HepG2 (cell line): ENCODE results near the gene ADCYAP1. TPM values are rescaled to one million over a fixed set of nuclear protein-coding genes. Genes with fewer than 3 reads are reported as not detected.

Experiments used
- ATAC-seq: fragments of 200-7000 bp; cut with Tn5 transposase; 3 replicates; pipeline ENCODE4 v1.9.1; 2020; ENCODE audit warnings: mild to moderate bottlenecking, moderate library complexity
- BruUV-seq: library from RNA; stranded (reverse); fragments of 400-500 nt; replicated peaks from 2 replicates; lab custom pipeline; 2021; lab: Mats Ljungman, UMichigan
- CTCF ChIA-PET: fragments of 300-600 bp; formaldehyde crosslinking; extraction: SDS; loops from one replicate; lab custom pipeline; 2021; ENCODE audit warnings: low total read pairs, inconsistent platforms, low intra/inter-chr PET ratio; lab: Yijun Ruan, JAX
- POLR2A ChIA-PET: fragments of 350-600 bp; sonication (Branson Sonifier 250); formaldehyde crosslinking; loops from one replicate; lab custom pipeline; 2020; ENCODE audit warnings: antibody characterized with exemption, inconsistent platforms; lab: Yijun Ruan, JAX
- DNase-seq: peaks from one replicate; pipeline ENCODE4 v3.0.0-alpha.2; 2015; ENCODE audit warnings: low spot score
- FAIRE-seq: peaks from 3 replicates; lab custom pipeline; 2011; peaks lifted over from hg19 to GRCh38; lab: Jason Lieb, UNC
- H2AFZ ChIP-seq: one replicate; pipeline ENCODE4 v1.6.1; 2011; ENCODE audit warnings: low read length, inconsistent platforms
- H3K27ac ChIP-seq: fragments of 300-600 bp; 3 replicates; pipeline ENCODE4 v1.8.0; 2011; ENCODE audit warnings: mixed run types, mild to moderate bottlenecking, mixed read lengths, low read length, inconsistent platforms; ENCODE audit not compliant: insufficient read depth; ENCODE audit errors: extremely low read length
- H3K27me3 ChIP-seq, 2 experiments: fragments of 200-600 bp in 1 of 2; 2 replicates in 1 of 2; 3 replicates in 1 of 2; pipeline versions ENCODE4 v1.6.0 to v1.8.0; 2011; ENCODE audit warnings: low read length in 2 of 2, mild to moderate bottlenecking in 2 of 2, moderate library complexity in 2 of 2, inconsistent platforms in 1 of 2; ENCODE audit not compliant: insufficient read depth in 2 of 2, control insufficient read depth in 1 of 2
- H3K36me3 ChIP-seq, 2 experiments: fragments of 200-600 bp in 1 of 2; replicated peaks in 1 of 2; 2 replicates in 1 of 2; 3 replicates in 1 of 2; pipeline versions ENCODE4 v1.5.1 to v1.8.0; 2011; ENCODE audit warnings: low read length in 2 of 2, inconsistent platforms in 1 of 2; ENCODE audit not compliant: insufficient read depth in 2 of 2, control insufficient read depth in 1 of 2
- H3K4me1 ChIP-seq: 2 replicates; pipeline ENCODE4 v1.5.1; 2012; ENCODE audit warnings: low read length, inconsistent platforms; ENCODE audit not compliant: insufficient read depth
- H3K4me2 ChIP-seq: 2 replicates; pipeline ENCODE4 v1.6.0; 2011; ENCODE audit warnings: low read depth, low read length, inconsistent platforms
- H3K4me3 ChIP-seq, 3 experiments: fragments of 200-600 bp in 1 of 3; sonication (generic), shearing (Covaris generic) in 1 of 3; replicated peaks in 1 of 3; 2 replicates each; pipeline ENCODE4 v1.5.1; 2011 to 2016; ENCODE audit warnings: low read length in 3 of 3, inconsistent platforms in 2 of 3, low read depth in 2 of 3, mild to moderate bottlenecking in 2 of 3, control low read depth in 1 of 3, mixed read lengths in 1 of 3; ENCODE audit not compliant: insufficient read depth in 1 of 3
- H3K79me2 ChIP-seq: one replicate; pipeline ENCODE4 v1.6.1; 2011; ENCODE audit warnings: low read length, inconsistent platforms; ENCODE audit not compliant: insufficient read depth
- H3K9ac ChIP-seq: 2 replicates; pipeline ENCODE4 v1.6.0; 2011; ENCODE audit warnings: mild to moderate bottlenecking, low read depth, low read length, inconsistent platforms; ENCODE audit not compliant: insufficient read depth
- H3K9me3 ChIP-seq: 2 replicates; pipeline ENCODE4 v1.5.1; 2012; ENCODE audit warnings: mild to moderate bottlenecking, low read length
- H4K20me1 ChIP-seq: 2 replicates; pipeline ENCODE4 v1.6.0; 2011; ENCODE audit warnings: inconsistent platforms, mild to moderate bottlenecking, low read length, moderate library complexity; ENCODE audit not compliant: insufficient read depth
- EZH2 ChIP-seq: conservative IDR thresholded peaks from 2 replicates; pipeline ENCODE4 v1.6.1; 2012; ENCODE audit warnings: mild to moderate bottlenecking, low read depth, low read length, moderate library complexity
- HOXA7 ChIP-seq: sonication (generic); formaldehyde crosslinking; IDR thresholded peaks from 2 replicates; pipeline ENCODE4 v1.8.1; 2022; ENCODE audit warnings: mild to moderate bottlenecking, missing genetic modification reagents, moderate library complexity
- MYNN ChIP-seq: sonication (generic); formaldehyde crosslinking; IDR thresholded peaks from 2 replicates; pipeline ENCODE4 v1.4.0; 2020; ENCODE audit warnings: mild to moderate bottlenecking, low read depth, missing genetic modification reagents
- PHF21A ChIP-seq: sonication (generic); formaldehyde crosslinking; IDR thresholded peaks from 2 replicates; pipeline ENCODE4 v1.5.0; 2020; ENCODE audit warnings: mild to moderate bottlenecking, missing genetic modification reagents
- SIX1 ChIP-seq: sonication (generic); formaldehyde crosslinking; IDR thresholded peaks from 2 replicates; pipeline ENCODE4 v1.4.0; 2020; ENCODE audit warnings: missing genetic modification reagents, borderline replicate concordance
- TCF7 ChIP-seq: sonication (generic); IDR thresholded peaks from 2 replicates; pipeline ENCODE4 v1.6.1; 2016; ENCODE audit warnings: antibody characterized with exemption, low read depth
- YEATS4 ChIP-seq: sonication (generic); formaldehyde crosslinking; IDR thresholded peaks from 2 replicates; pipeline ENCODE4 v1.4.0; 2020; ENCODE audit warnings: missing genetic modification reagents, borderline replicate concordance
- ZNF296 ChIP-seq: sonication (generic); formaldehyde crosslinking; conservative IDR thresholded peaks from 2 replicates; pipeline ENCODE4 v1.5.0; 2020; ENCODE audit warnings: mild to moderate bottlenecking, missing genetic modification reagents
- WGBS: methylation state at CpG from one replicate; pipeline ENCODE4 v1.1.6; 2017; ENCODE audit warnings: low lambda C conversion rate; 5-methylcytosine and 5-hydroxymethylcytosine counted together
- in situ Hi-C: cut with HindIII; loops from 2 replicates; pipeline ENCODE4 v1.10.0; 2017; ENCODE audit warnings: low pct_unique_long_range_greater_than_20kb; ENCODE audit not compliant: extremely low pct_ligation_motif_present
- intact Hi-C: fragments of 100-400 bp; cut with micrococcal nuclease; formaldehyde crosslinking; loops from one replicate; pipeline ENCODE4 v1.10.0; 2022; ENCODE audit not compliant: unreplicated experiment
- polyA plus RNA-seq, 8 experiments: library from polyadenylated mRNA; depleted of rRNA in 3 of 8; stranded (reverse) in 7 of 8; unstranded in 1 of 8; fragments of >200 nt; fragmentation: Illumina TruSeq in 4 of 8; extraction: Trizol in 4 of 8; gene quantifications; 2 replicates each; pipeline versions ENCODE4 v1.2.1 to v1.2.3, GENCODE V29; 2011 to 2016; ENCODE audit warnings: low read depth in 4 of 8, missing spikeins in 1 of 8, mixed read lengths in 1 of 8; ENCODE audit not compliant: insufficient read depth in 1 of 8
- total RNA-seq, 5 experiments: library from RNA; depleted of rRNA; stranded (reverse); fragments of >200 nt; fragmentation: Illumina TruSeq; extraction: Trizol; gene quantifications; 2 replicates each; pipeline ENCODE4 v1.2.3, GENCODE V29; 2016; ENCODE audit warnings: low read depth in 1 of 5
- TF ChIP-seq, protein P1 (sequence below): sonication (generic); formaldehyde crosslinking; IDR thresholded peaks from 2 replicates; pipeline ENCODE4 v1.5.0; 2020; ENCODE audit warnings: missing genetic modification reagents
- TF ChIP-seq, protein P2 (sequence below): sonication (generic); formaldehyde crosslinking; IDR thresholded peaks from 2 replicates; pipeline ENCODE4; 2020; ENCODE audit warnings: missing genetic modification reagents, mild to moderate bottlenecking, borderline replicate concordance

Gene ADCYAP1
- total and polyA plus RNA-seq, 2 of the 13 experiments (the other 11 are each of a cell fraction or from before 2014, with no cell fraction given): not detected

DNA sequence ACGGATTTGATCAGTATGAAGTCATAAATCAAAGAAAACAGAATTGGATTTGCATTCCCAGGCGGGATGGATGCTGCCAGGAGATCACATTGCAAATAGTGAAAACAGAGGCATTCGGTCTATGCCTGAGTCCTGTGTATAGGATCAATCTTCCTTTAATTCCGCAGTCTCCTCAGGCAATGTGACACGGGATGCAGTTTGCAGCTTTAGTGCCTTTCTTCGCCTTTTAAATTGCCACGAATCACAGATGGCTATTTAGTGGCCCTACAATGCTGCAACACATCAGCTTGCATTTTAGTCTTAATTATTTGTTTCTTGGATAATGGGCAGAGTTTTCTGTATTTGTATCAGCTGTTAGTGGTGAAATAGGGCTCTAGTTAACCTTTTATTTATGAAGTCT is 6.8 kb downstream of the ADCYAP1 start:
- BruUV-seq: no TSS peak
- no peaks in the 10 kb centered on the region for H3K36me3 ChIP-seq
- H3K9me3 ChIP-seq: no peaks in the 10 kb centered on the region
- no peak overlapping the region for H3K4me2 ChIP-seq
- no peak overlapping the region for H3K9ac ChIP-seq
- H3K4me3 ChIP-seq: no peak overlapping the region
- no peaks in the 10 kb centered on the region for H4K20me1 ChIP-seq
- H3K79me2 ChIP-seq: no peaks in the 10 kb centered on the region
- in situ Hi-C loops (no loop called here), intact Hi-C loops (no loop called here)
- WGBS: 7% methylated on average over 7 of the region's 7 CpGs
- no peak overlapping the region for H3K27ac ChIP-seq
- CTCF ChIA-PET: no interaction called here
- H3K4me1 ChIP-seq: no peaks in the 10 kb centered on the region
- POLR2A ChIA-PET: no interaction called here
- FAIRE-seq: no peak
- H2AFZ ChIP-seq: no peak overlapping the region
- TF ChIP-seq, protein P1, sequence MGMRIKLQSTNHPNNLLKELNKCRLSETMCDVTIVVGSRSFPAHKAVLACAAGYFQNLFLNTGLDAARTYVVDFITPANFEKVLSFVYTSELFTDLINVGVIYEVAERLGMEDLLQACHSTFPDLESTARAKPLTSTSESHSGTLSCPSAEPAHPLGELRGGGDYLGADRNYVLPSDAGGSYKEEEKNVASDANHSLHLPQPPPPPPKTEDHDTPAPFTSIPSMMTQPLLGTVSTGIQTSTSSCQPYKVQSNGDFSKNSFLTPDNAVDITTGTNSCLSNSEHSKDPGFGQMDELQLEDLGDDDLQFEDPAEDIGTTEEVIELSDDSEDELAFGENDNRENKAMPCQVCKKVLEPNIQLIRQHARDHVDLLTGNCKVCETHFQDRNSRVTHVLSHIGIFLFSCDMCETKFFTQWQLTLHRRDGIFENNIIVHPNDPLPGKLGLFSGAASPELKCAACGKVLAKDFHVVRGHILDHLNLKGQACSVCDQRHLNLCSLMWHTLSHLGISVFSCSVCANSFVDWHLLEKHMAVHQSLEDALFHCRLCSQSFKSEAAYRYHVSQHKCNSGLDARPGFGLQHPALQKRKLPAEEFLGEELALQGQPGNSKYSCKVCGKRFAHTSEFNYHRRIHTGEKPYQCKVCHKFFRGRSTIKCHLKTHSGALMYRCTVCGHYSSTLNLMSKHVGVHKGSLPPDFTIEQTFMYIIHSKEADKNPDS (CRISPR knock-in tag): no peak
- TF ChIP-seq EZH2: no peak
- TF ChIP-seq PHF21A (CRISPR knock-in tag): no peak
- no peak for TF ChIP-seq YEATS4 (CRISPR knock-in tag)
- TF ChIP-seq, protein P2, sequence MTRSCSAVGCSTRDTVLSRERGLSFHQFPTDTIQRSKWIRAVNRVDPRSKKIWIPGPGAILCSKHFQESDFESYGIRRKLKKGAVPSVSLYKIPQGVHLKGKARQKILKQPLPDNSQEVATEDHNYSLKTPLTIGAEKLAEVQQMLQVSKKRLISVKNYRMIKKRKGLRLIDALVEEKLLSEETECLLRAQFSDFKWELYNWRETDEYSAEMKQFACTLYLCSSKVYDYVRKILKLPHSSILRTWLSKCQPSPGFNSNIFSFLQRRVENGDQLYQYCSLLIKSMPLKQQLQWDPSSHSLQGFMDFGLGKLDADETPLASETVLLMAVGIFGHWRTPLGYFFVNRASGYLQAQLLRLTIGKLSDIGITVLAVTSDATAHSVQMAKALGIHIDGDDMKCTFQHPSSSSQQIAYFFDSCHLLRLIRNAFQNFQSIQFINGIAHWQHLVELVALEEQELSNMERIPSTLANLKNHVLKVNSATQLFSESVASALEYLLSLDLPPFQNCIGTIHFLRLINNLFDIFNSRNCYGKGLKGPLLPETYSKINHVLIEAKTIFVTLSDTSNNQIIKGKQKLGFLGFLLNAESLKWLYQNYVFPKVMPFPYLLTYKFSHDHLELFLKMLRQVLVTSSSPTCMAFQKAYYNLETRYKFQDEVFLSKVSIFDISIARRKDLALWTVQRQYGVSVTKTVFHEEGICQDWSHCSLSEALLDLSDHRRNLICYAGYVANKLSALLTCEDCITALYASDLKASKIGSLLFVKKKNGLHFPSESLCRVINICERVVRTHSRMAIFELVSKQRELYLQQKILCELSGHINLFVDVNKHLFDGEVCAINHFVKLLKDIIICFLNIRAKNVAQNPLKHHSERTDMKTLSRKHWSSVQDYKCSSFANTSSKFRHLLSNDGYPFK (CRISPR knock-in tag): no peak
- TF ChIP-seq ZNF296 (CRISPR knock-in tag): no peak
- TF ChIP-seq HOXA7 (CRISPR knock-in tag): no peak
- no peak for TF ChIP-seq MYNN
- no peak for TF ChIP-seq TCF7
- TF ChIP-seq SIX1 (CRISPR knock-in tag): no peak
- TF ChIP-seq, all 625 proteins: peak for 0
- no peak for DNase-seq
- H3K27me3 ChIP-seq: peaks cover 2 to 37% of the 10 kb centered on the region in 2 experiments
- no peak for ATAC-seq
